ENCODE data around the gene GUK1.

GRCh38 chr1:228150120-228150460 lies 10.0 kb downstream of the GUK1 start:
- no peak for TF ChIP-seq EZH2 (IDR thresholded peaks at IDR 0.05; ENCODE audit: low read length, unreplicated experiment)
- TF ChIP-seq, protein P1, sequence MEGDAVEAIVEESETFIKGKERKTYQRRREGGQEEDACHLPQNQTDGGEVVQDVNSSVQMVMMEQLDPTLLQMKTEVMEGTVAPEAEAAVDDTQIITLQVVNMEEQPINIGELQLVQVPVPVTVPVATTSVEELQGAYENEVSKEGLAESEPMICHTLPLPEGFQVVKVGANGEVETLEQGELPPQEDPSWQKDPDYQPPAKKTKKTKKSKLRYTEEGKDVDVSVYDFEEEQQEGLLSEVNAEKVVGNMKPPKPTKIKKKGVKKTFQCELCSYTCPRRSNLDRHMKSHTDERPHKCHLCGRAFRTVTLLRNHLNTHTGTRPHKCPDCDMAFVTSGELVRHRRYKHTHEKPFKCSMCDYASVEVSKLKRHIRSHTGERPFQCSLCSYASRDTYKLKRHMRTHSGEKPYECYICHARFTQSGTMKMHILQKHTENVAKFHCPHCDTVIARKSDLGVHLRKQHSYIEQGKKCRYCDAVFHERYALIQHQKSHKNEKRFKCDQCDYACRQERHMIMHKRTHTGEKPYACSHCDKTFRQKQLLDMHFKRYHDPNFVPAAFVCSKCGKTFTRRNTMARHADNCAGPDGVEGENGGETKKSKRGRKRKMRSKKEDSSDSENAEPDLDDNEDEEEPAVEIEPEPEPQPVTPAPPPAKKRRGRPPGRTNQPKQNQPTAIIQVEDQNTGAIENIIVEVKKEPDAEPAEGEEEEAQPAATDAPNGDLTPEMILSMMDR (conservative IDR thresholded peaks at IDR 0.05; ENCODE audit: low read depth, low read length): no peak

Data from PC-3 (cell line).